HG03575 (cell line): Measurements from ENCODE around the gene BCKDK.
"Not testable (repeated sequence)": the region's sequence is repeated elsewhere in the genome, so short reads cannot be mapped to it uniquely, and the experiment has no call there.

Experiments
- ATAC-seq: cut with Tn5 transposase; IDR thresholded peaks from one replicate; pipeline ENCODE4 v1.9.1; 2021; ENCODE audit not compliant: unreplicated experiment, insufficient number of reproducible peaks, low FRiP score; ENCODE audit errors: extremely low read depth

The BCKDK gene

GRCh38 chr16:31150976-31151375 is 42.8 kb downstream of the BCKDK start:
- not testable (repeated sequence) for ATAC-seq

GRCh38 chr16:31157136-31157535 is 49.0 kb downstream of the BCKDK start:
- ATAC-seq: no peak
